ENCODE data around the gene RESF1. TPM values are rescaled to one million over a fixed set of nuclear protein-coding genes. Genes with fewer than 3 reads are reported as not detected.

The RESF1 gene
- total and polyA plus RNA-seq, 2 experiments from 2014 or later = 134 to 313 TPM

- TF ChIP-seq REST (IDR thresholded peaks at IDR 0.05; ENCODE audit: unreplicated experiment) (no peak), NANOG (IDR thresholded peaks at IDR 0.05; ENCODE audit: borderline replicate concordance) (no peak)
Measured at GRCh38 chr12:31984806-31985591, 25.8 kb downstream of the RESF1 start (continued).

- H3K9me2 ChIP-seq (ENCODE audit: insufficient read depth) = no peaks in the 10 kb centered on the region; the same call in 1 of the 2 replicates
- H3K27me3 ChIP-seq (ENCODE audit: insufficient read depth) = no peaks in the 10 kb centered on the region
- H3K4me3 ChIP-seq = 0 out of 2 replicates have a peak overlapping the region, but pooled peaks have one; percentile 1
- peaks cover 8% of the 10 kb centered on the region; the same call in 1 of the 2 replicates for H3F3A ChIP-seq (replicated peaks; ENCODE audit: low read depth)
- H3K36me3 ChIP-seq (ENCODE audit: insufficient read depth) = peaks cover 60% of the 10 kb centered on the region
- ATAC-seq (no peak), DNase-seq (ENCODE audit: low spot score) (no peak)
- peaks cover 97% of the 10 kb centered on the region for H3K36me3 Mint-ChIP-seq (ENCODE audit: low read depth)
- H3K4me3 Mint-ChIP-seq = no peak overlapping the region
- peaks cover 9% of the 10 kb centered on the region for H3K27me3 Mint-ChIP-seq (ENCODE audit: insufficient read depth, low read depth, poor library complexity)
- H3K27ac Mint-ChIP-seq = no peak overlapping the region
- H3K4me1 Mint-ChIP-seq = peaks cover 18% of the 10 kb centered on the region
- peaks cover 18% of the 10 kb centered on the region; the same call in 1 of the 2 replicates for H3K4me1 ChIP-seq (ENCODE audit: insufficient read depth)
- H3K27ac ChIP-seq (ENCODE audit: low read depth) = 0 out of 2 replicates have a peak overlapping the region, but pooled peaks have one; percentile 3
- H3K9me3 Mint-ChIP-seq = peaks cover 59% of the 10 kb centered on the region
- H4K20me1 ChIP-seq (replicated peaks; ENCODE audit: insufficient read depth) = peaks cover 7% of the 10 kb centered on the region
- H3K79me2 ChIP-seq (replicated peaks; ENCODE audit: insufficient read depth) = peaks cover 94% of the 10 kb centered on the region
- H2AFZ ChIP-seq = no peak overlapping the region
- H3K4me2 ChIP-seq = peak overlapping the region; percentile 29; the same call in 1 of the 2 replicates
- TF ChIP-seq JUNB (IDR thresholded peaks at IDR 0.05; ENCODE audit: unreplicated experiment) (no peak), ZNF462 (CRISPR knock-in tag; IDR thresholded peaks at IDR 0.05) (no peak), CREB1 (CRISPR knock-in tag; IDR thresholded peaks at IDR 0.05; ENCODE audit: low read depth) (no peak), POLR2AphosphoS5 (IDR thresholded peaks at IDR 0.05; ENCODE audit: low read depth) (no peak), ZNF331 (CRISPR knock-in tag; IDR thresholded peaks at IDR 0.05; ENCODE audit: low read depth) (no peak), STAT1 (IDR thresholded peaks at IDR 0.05; ENCODE audit: unreplicated experiment) (no peak), REST (IDR thresholded peaks at IDR 0.05; ENCODE audit: unreplicated experiment) (no peak), EZH2phosphoT487 (IDR thresholded peaks at IDR 0.05; ENCODE audit: unreplicated experiment) (no peak)
Measured at GRCh38 chr12:31985832-31986231, 26.6 kb downstream of the RESF1 start.

All from GM23338 (cell line).